Activated CD4-positive, alpha-beta T cell treated with anti-CD3 and anti-CD28 coated beads, Interleukin-2, amount 10 ng/mL, durations not matched to agents 7 days and 5 days (primary cell): ENCODE measurements around the gene SH3GLB2. TPM values are rescaled to one million over a fixed set of nuclear protein-coding genes. Genes with fewer than 3 reads are reported as not detected.
A peak's percentile ranks its signal among the peaks of the same experiment; 100 is the strongest.
"Not testable (repeated sequence)": the region's sequence is repeated elsewhere in the genome, so short reads cannot be mapped to it uniquely, and the experiment has no call there.

Experiments
- CTCF ChIA-PET: fragments of 350-600 bp; sonication (Branson Sonifier 250); formaldehyde crosslinking; loops from one replicate; lab custom pipeline; 2021; ENCODE audit warnings: antibody characterized with exemption; lab: Charles Lee
- POLR2A ChIA-PET: fragments of 350-600 bp; sonication (Branson Sonifier 250); formaldehyde crosslinking; loops from one replicate; lab custom pipeline; 2021; ENCODE audit warnings: antibody characterized with exemption; lab: Charles Lee
- DNase-seq: peaks from one replicate; pipeline ENCODE4 v3.0.0-alpha.2; 2020
- H3K27ac Mint-ChIP-seq: one replicate; pipeline ENCODE4 v1.8.0; 2021; ENCODE audit warnings: mild to moderate bottlenecking, moderate library complexity, mixed read lengths
- H3K27me3 Mint-ChIP-seq: one replicate; pipeline ENCODE4 v1.8.0; 2021; ENCODE audit warnings: mixed read lengths
- H3K36me3 Mint-ChIP-seq: one replicate; pipeline ENCODE4 v1.8.0; 2021; ENCODE audit warnings: low read depth, mixed read lengths
- H3K4me1 Mint-ChIP-seq: one replicate; pipeline ENCODE4 v1.8.0; 2021; ENCODE audit warnings: mixed read lengths
- H3K4me3 Mint-ChIP-seq: one replicate; pipeline ENCODE4 v1.8.0; 2021; ENCODE audit warnings: mild to moderate bottlenecking, moderate library complexity, mixed read lengths
- H3K9me3 Mint-ChIP-seq: one replicate; pipeline ENCODE4 v1.8.0; 2021; ENCODE audit warnings: mixed read lengths
- total RNA-seq, 2 experiments: library from RNA; stranded (reverse); gene quantifications; one replicate each; pipeline ENCODE4 v1.2.3, GENCODE V29; 2021

The SH3GLB2 gene
- total RNA-seq, 2 experiments from 2014 or later: 111 to 124 TPM

DNA sequence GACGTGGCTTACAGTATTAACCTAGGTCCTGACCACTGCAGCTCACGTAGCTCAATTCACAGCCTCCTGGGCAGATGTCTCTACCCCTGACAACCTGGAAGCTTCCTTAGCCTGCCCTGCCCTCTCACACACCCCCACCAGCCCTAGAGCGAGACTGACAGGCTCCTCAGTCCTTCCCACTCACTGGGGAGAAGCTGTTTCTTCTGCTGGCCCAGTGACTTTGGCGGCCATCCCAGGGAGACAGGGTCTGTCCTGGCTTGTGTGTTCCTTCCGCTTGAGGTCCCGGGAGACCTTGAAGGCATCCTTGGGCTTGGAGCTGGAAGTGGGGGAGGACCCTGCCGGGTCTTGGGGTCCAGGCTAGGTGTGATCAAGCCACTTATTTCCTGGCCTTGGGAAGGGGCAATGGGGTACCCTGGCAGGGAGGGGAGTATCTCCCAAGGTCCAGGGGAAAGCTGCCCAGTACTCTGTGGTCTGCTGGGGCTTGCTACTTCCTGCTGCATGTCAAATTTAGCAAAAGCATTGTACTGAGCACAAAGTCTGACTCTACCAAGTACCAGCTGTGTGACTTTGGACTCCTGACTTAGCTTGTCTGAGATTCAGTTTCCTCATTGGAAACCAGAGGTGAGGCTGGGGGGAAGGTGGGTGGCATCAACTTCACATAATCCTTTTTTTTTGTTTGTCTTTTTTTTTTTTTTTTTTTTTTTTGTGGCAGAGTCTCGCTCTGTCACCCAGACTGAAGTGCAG, 10.2 kb upstream of the SH3GLB2 start:
- POLR2A ChIA-PET: no interaction called here
- H3K27me3 Mint-ChIP-seq: peaks cover 1% of the 10 kb centered on the region
- CTCF ChIA-PET: interaction anchor here (0.6 to 1.3 kb wide), 4 partner anchors 9 to 220 kb away, joined by 3 to 4 read pairs (median 4); partner anchors contain the start of genes ENDOG and SH3GLB2
- no peak for DNase-seq
- peaks cover 34% of the 10 kb centered on the region for H3K4me1 Mint-ChIP-seq
- no peak overlapping the region for H3K27ac Mint-ChIP-seq
- H3K9me3 Mint-ChIP-seq: no peaks in the 10 kb centered on the region
- peak overlapping the region; percentile 98 for H3K4me3 Mint-ChIP-seq
- peaks cover 16% of the 10 kb centered on the region for H3K36me3 Mint-ChIP-seq

DNA sequence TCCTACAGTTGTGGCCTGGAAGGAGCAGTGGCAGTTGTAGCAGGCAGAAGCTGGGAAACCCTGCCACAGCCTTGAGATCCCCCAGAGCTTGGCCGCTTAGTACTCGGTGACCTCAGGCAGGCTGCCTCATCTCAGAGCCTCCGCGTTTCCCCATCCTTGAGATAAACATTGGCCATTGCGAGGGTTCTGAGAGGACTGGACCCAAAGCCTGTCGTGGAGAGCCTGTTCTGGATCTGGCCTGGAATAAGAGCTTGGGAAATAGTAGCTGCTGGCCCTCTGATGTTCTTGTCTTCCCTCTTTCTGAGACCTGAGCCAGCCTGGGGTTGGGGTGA, 9.6 kb upstream of the SH3GLB2 start:
- peaks cover 1% of the 10 kb centered on the region for H3K27me3 Mint-ChIP-seq
- peaks cover 34% of the 10 kb centered on the region for H3K4me1 Mint-ChIP-seq
- H3K36me3 Mint-ChIP-seq: peaks cover 16% of the 10 kb centered on the region
- H3K4me3 Mint-ChIP-seq: peak overlapping the region; percentile 98
- ChIA-PET CTCF (interaction anchor here (1.3 kb wide), 2 partner anchors 8 to 220 kb away, joined by 4 read pairs; partner anchors contain the start of gene ENDOG), POLR2A (no interaction called here)
- no peak for DNase-seq
- H3K27ac Mint-ChIP-seq: no peak overlapping the region
- no peaks in the 10 kb centered on the region for H3K9me3 Mint-ChIP-seq

DNA sequence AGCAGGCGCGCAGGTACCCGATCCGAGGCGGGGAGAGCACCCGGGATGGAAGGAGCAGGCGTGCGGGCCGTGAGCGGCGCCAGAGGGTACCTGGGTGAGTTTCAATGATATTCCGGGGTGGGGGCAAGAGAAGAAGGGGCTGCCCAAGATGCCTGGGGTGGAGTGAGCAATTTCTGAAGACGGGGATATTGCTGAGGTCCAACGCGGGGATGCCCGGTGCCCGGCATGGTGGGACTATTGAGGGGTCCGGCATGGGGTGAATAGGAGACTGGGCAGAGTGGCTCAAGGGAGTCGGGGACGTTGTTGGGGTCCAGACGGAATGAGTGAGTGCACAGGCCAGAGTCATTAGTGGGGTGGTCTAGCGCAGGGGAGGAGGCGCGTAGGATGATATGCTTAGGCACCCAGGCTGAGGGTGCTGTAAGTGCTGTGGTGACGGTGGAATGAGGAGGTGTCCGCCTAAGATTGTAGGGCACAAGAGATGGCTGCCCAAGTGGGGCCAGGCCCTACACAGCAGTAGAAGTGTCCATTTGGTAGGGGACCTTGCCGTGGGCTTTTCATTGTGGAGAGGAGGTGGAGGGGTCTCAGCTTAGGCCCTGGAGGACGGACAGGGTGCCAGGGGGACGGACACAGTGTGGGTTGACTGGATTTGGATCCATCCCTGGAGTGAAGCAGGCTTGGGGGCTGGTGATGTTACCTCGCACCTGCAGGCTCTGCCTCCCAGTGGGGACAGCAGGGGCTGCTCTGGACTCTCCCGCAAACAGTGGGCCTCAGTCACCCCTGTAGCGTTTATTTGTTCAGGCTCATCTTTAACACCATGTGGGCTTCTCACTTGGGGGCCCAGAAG, 9.0 kb upstream of the SH3GLB2 start:
- ChIA-PET POLR2A (no interaction called here), CTCF (interaction anchor here (1.3 kb wide), 3 partner anchors 8 to 219 kb away, joined by 4 read pairs; partner anchors contain the start of gene ENDOG)
- peak overlapping the region; percentile 98 for H3K4me3 Mint-ChIP-seq
- H3K9me3 Mint-ChIP-seq: no peaks in the 10 kb centered on the region
- DNase-seq: no peak
- peaks cover 13% of the 10 kb centered on the region for H3K36me3 Mint-ChIP-seq
- peaks cover 34% of the 10 kb centered on the region for H3K4me1 Mint-ChIP-seq
- H3K27me3 Mint-ChIP-seq: peaks cover 1% of the 10 kb centered on the region
- peak overlapping the region; percentile 89 for H3K27ac Mint-ChIP-seq

DNA sequence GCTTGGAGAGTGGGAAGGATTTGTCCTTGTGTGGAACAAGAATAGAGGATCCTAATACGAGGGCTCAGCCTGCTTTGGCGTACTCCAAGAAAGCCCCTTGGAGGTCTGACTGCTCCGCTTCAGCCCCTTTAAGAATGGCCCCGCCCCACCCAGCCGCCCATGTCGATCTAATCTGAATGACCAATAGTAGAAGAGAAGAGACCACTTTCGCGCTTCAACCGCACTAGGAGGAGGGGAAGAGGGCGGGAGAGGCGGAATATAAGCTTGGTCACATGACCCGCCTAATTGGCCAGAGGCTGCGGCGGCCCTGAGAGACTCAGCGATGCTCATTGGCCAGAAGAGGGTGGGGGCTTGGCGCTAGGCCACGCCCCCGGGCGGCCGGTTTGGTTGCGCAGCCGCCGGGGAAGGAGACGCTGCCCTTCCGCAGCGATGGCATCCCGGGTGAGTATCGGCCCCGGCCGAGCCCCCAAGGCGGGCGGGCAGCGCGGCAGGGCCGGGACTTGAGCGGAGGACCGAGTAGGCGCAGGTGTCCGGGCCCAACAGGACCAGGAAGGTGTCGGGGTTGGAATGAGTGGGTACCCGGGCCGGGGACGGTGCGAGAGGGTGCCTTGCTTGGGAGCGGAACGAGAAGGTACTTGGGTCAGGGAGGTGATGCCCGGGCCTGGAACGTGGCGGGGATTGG, 8.3 kb upstream of the SH3GLB2 start, which contains the start of gene MIGA2:
Gene MIGA2, plus strand, starts transcription at position 386 of the 682 bp plus-strand sequence. CDS start 3,969 bp downstream, outside the sequence.
- POLR2A ChIA-PET: no interaction called here

DNA sequence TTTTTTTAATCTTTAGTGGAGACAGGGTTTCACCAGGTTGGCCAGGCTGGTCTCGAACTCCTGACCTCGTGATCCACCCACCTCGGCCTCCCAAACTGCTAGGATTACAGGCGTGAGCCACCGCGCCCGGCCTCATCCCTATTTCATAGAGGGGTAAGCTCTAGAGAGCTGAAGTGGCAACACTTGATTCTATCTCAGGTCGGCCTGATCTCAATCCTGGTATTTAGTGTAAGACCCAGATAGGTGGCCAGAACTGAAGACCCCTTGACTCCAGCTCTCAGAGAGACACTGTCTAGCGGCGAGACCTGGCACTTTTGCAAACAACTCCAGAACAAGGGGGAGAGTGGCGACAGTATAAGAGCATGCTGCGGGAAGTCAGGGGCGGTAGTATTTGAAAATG, 7.7 kb upstream of the SH3GLB2 start:
- POLR2A ChIA-PET, H3K36me3 Mint-ChIP-seq, H3K9me3 Mint-ChIP-seq, H3K27me3 Mint-ChIP-seq, DNase-seq: not testable (repeated sequence)
- H3K4me3 Mint-ChIP-seq: peak overlapping the region; percentile 98
- H3K4me1 Mint-ChIP-seq: peaks cover 34% of the 10 kb centered on the region
- CTCF ChIA-PET: interaction anchor here (0.6 to 1.3 kb wide), 3 partner anchors 11 to 34 kb away, joined by 3 to 4 read pairs (median 3); no protein-coding TSS in a partner anchor
- H3K27ac Mint-ChIP-seq: peak overlapping the region; percentile 89

More for the DNA sequence above, 8.3 kb upstream of the SH3GLB2 start, which contains the start of gene MIGA2:
- Mint-ChIP-seq H3K36me3 (peaks cover 7% of the 10 kb centered on the region), H3K9me3 (no peaks in the 10 kb centered on the region), H3K4me3 (peak within 1 kb of the TSS; percentile 98), H3K27me3 (peaks cover 1% of the 10 kb centered on the region), H3K27ac (peak within 1 kb of the TSS; percentile 89), H3K4me1 (peaks cover 34% of the 10 kb centered on the region)
- peak; percentile 97 for DNase-seq
- CTCF ChIA-PET: interaction anchor here (0.6 to 1.3 kb wide), 3 partner anchors 10 to 33 kb away, joined by 3 to 4 read pairs (median 3); no protein-coding TSS in a partner anchor

GRCh38 chr9:129033216-129033615, 5.1 kb upstream of the SH3GLB2 start:
- ChIA-PET CTCF (interaction anchor here (0.6 to 1.3 kb wide), 4 partner anchors 8 to 454 kb away, joined by 3 to 4 read pairs (median 3); no protein-coding TSS in a partner anchor), POLR2A (no interaction called here)
- Mint-ChIP-seq H3K27ac (no peak overlapping the region), H3K9me3 (no peaks in the 10 kb centered on the region), H3K36me3 (peaks cover 3% of the 10 kb centered on the region), H3K4me3 (no peak overlapping the region), H3K4me1 (peaks cover 34% of the 10 kb centered on the region), H3K27me3 (peaks cover 1% of the 10 kb centered on the region)
- no peak for DNase-seq

DNA sequence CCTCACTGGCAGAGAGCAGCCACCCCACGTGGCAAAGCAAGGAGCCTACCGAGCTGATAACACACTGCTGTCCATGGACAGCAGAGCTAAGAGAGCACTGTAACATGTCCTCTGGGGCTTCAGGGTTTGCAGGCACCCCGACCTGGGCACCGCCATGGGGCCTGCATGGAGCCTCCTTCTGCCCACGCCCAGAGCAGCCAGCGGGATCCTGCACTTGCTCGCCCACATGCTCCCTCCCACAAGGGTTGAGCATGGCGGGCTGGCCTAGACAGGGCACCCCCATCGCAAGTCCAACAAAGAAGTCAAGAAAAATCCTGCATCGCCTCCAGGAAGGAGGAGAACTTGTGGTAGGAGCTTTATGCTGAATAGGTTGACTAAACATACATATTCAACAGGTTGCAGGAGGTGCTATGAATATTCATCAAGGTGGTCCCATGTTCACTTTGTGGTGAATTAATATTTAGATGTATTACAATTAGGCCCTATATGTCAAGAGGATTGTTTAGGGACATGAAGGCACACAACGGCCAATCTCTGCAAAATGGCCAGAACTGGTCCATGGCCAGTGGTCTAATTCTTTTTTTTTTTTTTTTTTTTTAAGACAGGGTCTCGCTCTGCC, 4.5 kb upstream of the SH3GLB2 start:
- Mint-ChIP-seq H3K9me3 (no peaks in the 10 kb centered on the region), H3K36me3 (peaks cover 3% of the 10 kb centered on the region), H3K4me3 (no peak overlapping the region), H3K27me3 (peaks cover 1% of the 10 kb centered on the region), H3K27ac (no peak overlapping the region), H3K4me1 (peaks cover 28% of the 10 kb centered on the region)
- CTCF ChIA-PET: interaction anchor here (0.6 to 1.3 kb wide), 3 partner anchors 8 to 455 kb away, joined by 3 read pairs; no protein-coding TSS in a partner anchor
- POLR2A ChIA-PET: no interaction called here
- DNase-seq: no peak

DNA sequence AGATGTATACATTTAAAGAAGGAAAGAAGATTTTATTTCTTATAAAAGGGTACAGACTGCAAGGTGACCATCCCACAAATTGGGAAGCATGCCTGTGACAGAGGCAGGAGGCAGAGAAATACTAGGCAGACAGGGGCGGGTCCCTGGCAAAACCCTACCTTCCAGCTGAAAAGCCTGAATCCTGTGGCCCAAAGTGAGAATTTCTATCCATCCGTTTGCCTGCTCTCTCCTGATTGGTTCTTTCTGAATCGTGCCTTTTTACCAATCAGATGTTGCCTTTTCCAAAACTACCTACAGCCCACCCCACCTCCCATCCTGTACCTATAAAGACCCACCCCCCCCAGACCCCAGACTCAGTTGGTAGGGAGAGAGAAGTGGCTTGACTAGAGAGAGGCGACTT, 3.4 kb upstream of the SH3GLB2 start:
- CTCF ChIA-PET: no interaction called here

DNA sequence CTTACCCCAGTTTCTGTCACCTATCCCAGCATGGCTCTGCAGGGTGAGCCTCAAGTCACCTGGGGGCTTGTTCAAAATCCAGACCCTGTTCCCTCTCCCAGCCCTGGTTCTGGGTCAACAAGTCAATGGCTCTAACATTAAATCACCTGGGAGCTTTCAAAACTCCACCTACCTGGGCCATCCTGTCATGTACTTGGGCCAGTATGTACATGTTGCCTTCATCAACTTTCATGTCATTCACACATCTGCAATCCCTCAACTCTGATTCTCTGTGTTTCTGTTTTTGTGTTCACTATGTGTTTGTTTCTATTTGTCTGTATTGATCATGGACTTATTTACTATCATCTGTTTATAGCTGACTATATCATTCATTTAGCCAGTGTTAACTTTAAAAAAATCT, 2.1 kb upstream of the SH3GLB2 start:
- H3K4me1 Mint-ChIP-seq: peaks cover 27% of the 10 kb centered on the region

More for the DNA sequence above, 3.4 kb upstream of the SH3GLB2 start:
- POLR2A ChIA-PET: no interaction called here
- DNase-seq: no peak
- H3K27me3 Mint-ChIP-seq: peaks cover 1% of the 10 kb centered on the region
- H3K4me1 Mint-ChIP-seq: peaks cover 26% of the 10 kb centered on the region
- no peaks in the 10 kb centered on the region for H3K9me3 Mint-ChIP-seq
- H3K27ac Mint-ChIP-seq: no peak overlapping the region
- peaks cover 2% of the 10 kb centered on the region for H3K36me3 Mint-ChIP-seq
- no peak overlapping the region for H3K4me3 Mint-ChIP-seq

DNA sequence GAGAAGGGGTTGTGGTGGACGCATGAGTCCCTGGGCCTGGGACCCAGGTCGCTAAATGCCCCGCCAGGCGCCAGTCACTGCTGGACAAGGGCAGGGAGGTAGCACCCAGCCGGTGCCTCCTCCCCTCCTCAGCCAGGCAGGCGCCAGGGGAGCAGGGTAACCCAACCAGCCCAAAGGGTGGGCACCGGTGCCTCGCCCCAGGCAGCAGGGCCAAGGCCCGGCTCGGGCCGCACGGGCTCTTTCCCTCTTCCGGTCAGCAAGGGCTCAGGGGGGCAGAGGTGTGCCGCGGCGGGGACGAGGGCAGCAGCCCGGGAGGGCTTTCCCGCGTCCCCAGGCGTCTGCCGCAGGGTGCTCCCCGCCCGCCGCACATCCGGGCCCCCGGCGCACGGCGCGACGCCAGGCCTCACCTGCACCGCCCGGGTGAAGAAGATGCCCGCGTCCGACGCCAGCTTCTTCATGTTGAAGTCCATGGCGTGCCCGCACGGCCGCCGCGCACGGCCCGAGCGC, 393 bp downstream of the SH3GLB2 start:
- ChIA-PET CTCF (interaction anchor here (0.6 to 1.1 kb wide), 3 partner anchors 11 to 40 kb away, joined by 3 to 7 read pairs (median 3); no protein-coding TSS in a partner anchor), POLR2A (interaction anchor here (0.9 kb wide), 1 partner anchor 53 kb away, joined by 3 read pairs; no protein-coding TSS in a partner anchor)
- no peaks in the 10 kb centered on the region for H3K9me3 Mint-ChIP-seq

More for the DNA sequence above, 2.1 kb upstream of the SH3GLB2 start:
- no peak overlapping the region for H3K4me3 Mint-ChIP-seq
- ChIA-PET POLR2A (no interaction called here), CTCF (interaction anchor here (0.7 to 1.0 kb wide), 2 partner anchors 17 to 101 kb away, joined by 3 read pairs; no protein-coding TSS in a partner anchor)
- H3K27me3 Mint-ChIP-seq: peaks cover 1% of the 10 kb centered on the region
- H3K27ac Mint-ChIP-seq: peak overlapping the region; percentile 1
- no peaks in the 10 kb centered on the region for H3K9me3 Mint-ChIP-seq
- no peak for DNase-seq
- no peaks in the 10 kb centered on the region for H3K36me3 Mint-ChIP-seq

GRCh38 chr9:129027224-129027684, 877 bp downstream of the SH3GLB2 start:
- ChIA-PET POLR2A (no interaction called here), CTCF (interaction anchor here (1.0 kb wide), 1 partner anchor 39 kb away, joined by 7 read pairs; no protein-coding TSS in a partner anchor)
- peak overlapping the region; percentile 86 for H3K27ac Mint-ChIP-seq
- H3K4me3 Mint-ChIP-seq: peak overlapping the region; percentile 85
- H3K27me3 Mint-ChIP-seq: no peaks in the 10 kb centered on the region
- peaks cover 37% of the 10 kb centered on the region for H3K4me1 Mint-ChIP-seq
- no peak for DNase-seq
- no peaks in the 10 kb centered on the region for H3K36me3 Mint-ChIP-seq
- H3K9me3 Mint-ChIP-seq: no peaks in the 10 kb centered on the region

More for the DNA sequence above, 393 bp downstream of the SH3GLB2 start:
- peaks cover 33% of the 10 kb centered on the region for H3K4me1 Mint-ChIP-seq
- H3K27me3 Mint-ChIP-seq: no peaks in the 10 kb centered on the region
- peak overlapping the region; percentile 85 for H3K4me3 Mint-ChIP-seq
- peak; percentile 74 for DNase-seq
- no peaks in the 10 kb centered on the region for H3K36me3 Mint-ChIP-seq
- H3K27ac Mint-ChIP-seq: peak overlapping the region; percentile 86
